Neural cell (in vitro differentiated cells): Measurements from ENCODE around the gene AZI2. TPM values are rescaled to one million over a fixed set of nuclear protein-coding genes. Genes with fewer than 3 reads are reported as not detected.

Source experiments
- H2AFZ ChIP-seq: fragments of 200-600, 300-800 bp; sonication (generic), shearing (Covaris generic); 2 replicates; pipeline ENCODE4 v1.6.0; 2014; ENCODE audit warnings: low read depth, mild to moderate bottlenecking, antibody characterized with exemption, low read length, moderate library complexity
- H3F3A ChIP-seq: fragments of 200-600 bp; shearing (Covaris generic); 2 replicates; pipeline ENCODE4 v1.6.1; 2016; ENCODE audit warnings: mild to moderate bottlenecking, moderate library complexity, mixed read lengths, antibody characterized with exemption, low read length; ENCODE audit not compliant: insufficient read depth, poor library complexity, severe bottlenecking
- H3K27ac ChIP-seq: fragments of 200-600, 300-800 bp; sonication (generic), shearing (Covaris generic); 2 replicates; pipeline ENCODE4 v1.5.1; 2014; ENCODE audit warnings: mild to moderate bottlenecking, low read length, moderate library complexity
- H3K27me3 ChIP-seq: fragments of 300-800, 200-600 bp; sonication (generic), shearing (Covaris generic); 2 replicates; pipeline ENCODE4 v1.6.0; 2014; ENCODE audit warnings: mild to moderate bottlenecking, low read depth, low read length, moderate library complexity; ENCODE audit not compliant: insufficient read depth
- H3K36me3 ChIP-seq: fragments of 300-800, 200-600 bp; sonication (generic), shearing (Covaris generic); 2 replicates; pipeline ENCODE4 v1.5.1; 2014; ENCODE audit warnings: mild to moderate bottlenecking, antibody characterized with exemption, low read length, moderate library complexity; ENCODE audit not compliant: insufficient read depth
- H3K4me2 ChIP-seq: fragments of 300-800, 200-600 bp; sonication (generic), shearing (Covaris generic); 2 replicates; pipeline ENCODE4 v1.6.0; 2014; ENCODE audit warnings: mild to moderate bottlenecking, low read length
- H3K4me3 ChIP-seq: fragments of 300-800, 200-600 bp; sonication (generic), shearing (Covaris generic); 2 replicates; pipeline ENCODE4 v1.5.1; 2014; ENCODE audit warnings: mild to moderate bottlenecking, low read length, moderate library complexity
- H3K79me2 ChIP-seq: fragments of 200-600 bp; shearing (Covaris generic); replicated peaks from 2 replicates; pipeline ENCODE4 v1.6.0; 2014; ENCODE audit warnings: mild to moderate bottlenecking, low read length, moderate library complexity; ENCODE audit not compliant: insufficient read depth
- H3K9ac ChIP-seq: fragments of 300-800, 200-600 bp; sonication (generic), shearing (Covaris generic); 2 replicates; pipeline ENCODE4 v1.6.1; 2016; ENCODE audit warnings: mild to moderate bottlenecking, low read length, mixed read lengths
- H3K9me2 ChIP-seq: fragments of 200-600 bp; shearing (Covaris generic); 2 replicates; pipeline ENCODE4 v1.6.1; 2016; ENCODE audit warnings: mild to moderate bottlenecking, low read length, mixed read lengths; ENCODE audit not compliant: insufficient read depth
- H3K9me3 ChIP-seq: fragments of 200-600, 300-800 bp; sonication (generic), shearing (Covaris generic); 2 replicates; pipeline ENCODE4 v1.6.1; 2016; ENCODE audit warnings: mild to moderate bottlenecking, mixed run types, low read length, moderate library complexity, mixed read lengths
- H4K20me1 ChIP-seq: fragments of 200-600 bp; shearing (Covaris generic); 2 replicates; pipeline ENCODE4 v1.6.1; 2016; ENCODE audit warnings: mild to moderate bottlenecking, mixed run types; ENCODE audit not compliant: insufficient read depth
- EP300 ChIP-seq: fragments of 450-650 bp; conservative IDR thresholded peaks from 2 replicates; pipeline ENCODE4 v1.6.1; 2014; ENCODE audit warnings: antibody characterized with exemption, mild to moderate bottlenecking, moderate library complexity; ENCODE audit not compliant: poor library complexity, severe bottlenecking
- EZH2 ChIP-seq: fragments of 200-600, 300-800 bp; shearing (Covaris generic), sonication (generic); IDR thresholded peaks from 2 replicates; pipeline ENCODE4 v1.6.1; 2014; ENCODE audit warnings: antibody characterized with exemption, low read length, borderline replicate concordance, mild to moderate bottlenecking; ENCODE audit not compliant: insufficient read depth, poor library complexity, severe bottlenecking
- MXI1 ChIP-seq: fragments of 450-650 bp; conservative IDR thresholded peaks from 2 replicates; pipeline ENCODE4 v1.6.1; 2014; ENCODE audit warnings: antibody characterized with exemption, mild to moderate bottlenecking; ENCODE audit not compliant: poor library complexity, severe bottlenecking
- POLR2AphosphoS5 ChIP-seq: IDR thresholded peaks from 2 replicates; pipeline ENCODE4 v1.6.1; 2012
- RAD21 ChIP-seq: fragments of 450-650 bp; conservative IDR thresholded peaks from 2 replicates; pipeline ENCODE4 v1.6.1; 2014; ENCODE audit warnings: antibody characterized with exemption, mild to moderate bottlenecking, moderate library complexity
- SMC3 ChIP-seq: fragments of 450-650 bp; conservative IDR thresholded peaks from 2 replicates; pipeline ENCODE4 v1.6.1; 2014; ENCODE audit warnings: antibody characterized with exemption, mild to moderate bottlenecking, moderate library complexity; ENCODE audit not compliant: poor library complexity
- TAF1 ChIP-seq: IDR thresholded peaks from 2 replicates; pipeline ENCODE4 v1.6.1; 2012; ENCODE audit warnings: low read depth
- polyA plus RNA-seq: library from polyadenylated mRNA; depleted of rRNA; stranded (reverse); fragments of >200 nt; gene quantifications from 2 replicates; pipeline ENCODE4 v1.2.3, GENCODE V29; 2014
- TF ChIP-seq, protein P1 (sequence below): fragments of 450-650 bp; IDR thresholded peaks from 2 replicates; pipeline ENCODE4 v1.5.1; 2014; ENCODE audit warnings: antibody characterized with exemption, mild to moderate bottlenecking, moderate library complexity; ENCODE audit not compliant: poor library complexity, severe bottlenecking
- TF ChIP-seq, protein P2 (sequence below): IDR thresholded peaks from 2 replicates; pipeline ENCODE4 v1.6.1; 2012; ENCODE audit warnings: borderline replicate concordance

AZI2 gene
- polyA plus RNA-seq, 1 donor from 2014 or later = 134 TPM

DNA sequence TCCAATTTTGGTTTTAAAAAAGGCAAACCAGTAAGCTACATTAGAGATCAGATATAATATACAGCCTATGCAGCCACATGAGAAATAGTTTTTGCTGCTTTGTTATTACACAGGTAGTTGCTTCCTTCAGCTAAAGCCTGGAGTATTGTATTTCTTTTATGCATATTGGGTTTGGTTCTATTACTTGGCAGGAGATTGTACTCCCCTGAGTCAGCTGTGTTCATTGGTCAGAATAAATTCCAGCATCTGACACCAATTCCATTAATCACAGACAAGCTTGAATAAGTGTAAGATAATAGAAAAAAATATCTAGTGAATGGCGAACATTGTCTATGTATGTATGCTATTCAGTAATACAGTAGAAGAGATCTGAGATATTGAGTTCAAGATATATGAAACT, 26.2 kb downstream of the AZI2 start:
- Histone ChIP-seq H3K4me3 (no peak overlapping the region), H3K9me3 (no peaks in the 10 kb centered on the region), H3K27ac (no peak overlapping the region), H4K20me1 (no peaks in the 10 kb centered on the region), H2AFZ (no peak overlapping the region), H3F3A (no peaks in the 10 kb centered on the region), H3K27me3 (no peaks in the 10 kb centered on the region), H3K9ac (no peak overlapping the region), H3K36me3 (no peaks in the 10 kb centered on the region), H3K79me2 (no peaks in the 10 kb centered on the region), H3K4me2 (no peak overlapping the region), H3K9me2 (no peaks in the 10 kb centered on the region)
- TF ChIP-seq POLR2AphosphoS5 = no peak
- TF ChIP-seq SMC3 = no peak
- TF ChIP-seq, protein P1, sequence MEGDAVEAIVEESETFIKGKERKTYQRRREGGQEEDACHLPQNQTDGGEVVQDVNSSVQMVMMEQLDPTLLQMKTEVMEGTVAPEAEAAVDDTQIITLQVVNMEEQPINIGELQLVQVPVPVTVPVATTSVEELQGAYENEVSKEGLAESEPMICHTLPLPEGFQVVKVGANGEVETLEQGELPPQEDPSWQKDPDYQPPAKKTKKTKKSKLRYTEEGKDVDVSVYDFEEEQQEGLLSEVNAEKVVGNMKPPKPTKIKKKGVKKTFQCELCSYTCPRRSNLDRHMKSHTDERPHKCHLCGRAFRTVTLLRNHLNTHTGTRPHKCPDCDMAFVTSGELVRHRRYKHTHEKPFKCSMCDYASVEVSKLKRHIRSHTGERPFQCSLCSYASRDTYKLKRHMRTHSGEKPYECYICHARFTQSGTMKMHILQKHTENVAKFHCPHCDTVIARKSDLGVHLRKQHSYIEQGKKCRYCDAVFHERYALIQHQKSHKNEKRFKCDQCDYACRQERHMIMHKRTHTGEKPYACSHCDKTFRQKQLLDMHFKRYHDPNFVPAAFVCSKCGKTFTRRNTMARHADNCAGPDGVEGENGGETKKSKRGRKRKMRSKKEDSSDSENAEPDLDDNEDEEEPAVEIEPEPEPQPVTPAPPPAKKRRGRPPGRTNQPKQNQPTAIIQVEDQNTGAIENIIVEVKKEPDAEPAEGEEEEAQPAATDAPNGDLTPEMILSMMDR = no peak
- TF ChIP-seq MXI1 = no peak
- TF ChIP-seq, protein P2, sequence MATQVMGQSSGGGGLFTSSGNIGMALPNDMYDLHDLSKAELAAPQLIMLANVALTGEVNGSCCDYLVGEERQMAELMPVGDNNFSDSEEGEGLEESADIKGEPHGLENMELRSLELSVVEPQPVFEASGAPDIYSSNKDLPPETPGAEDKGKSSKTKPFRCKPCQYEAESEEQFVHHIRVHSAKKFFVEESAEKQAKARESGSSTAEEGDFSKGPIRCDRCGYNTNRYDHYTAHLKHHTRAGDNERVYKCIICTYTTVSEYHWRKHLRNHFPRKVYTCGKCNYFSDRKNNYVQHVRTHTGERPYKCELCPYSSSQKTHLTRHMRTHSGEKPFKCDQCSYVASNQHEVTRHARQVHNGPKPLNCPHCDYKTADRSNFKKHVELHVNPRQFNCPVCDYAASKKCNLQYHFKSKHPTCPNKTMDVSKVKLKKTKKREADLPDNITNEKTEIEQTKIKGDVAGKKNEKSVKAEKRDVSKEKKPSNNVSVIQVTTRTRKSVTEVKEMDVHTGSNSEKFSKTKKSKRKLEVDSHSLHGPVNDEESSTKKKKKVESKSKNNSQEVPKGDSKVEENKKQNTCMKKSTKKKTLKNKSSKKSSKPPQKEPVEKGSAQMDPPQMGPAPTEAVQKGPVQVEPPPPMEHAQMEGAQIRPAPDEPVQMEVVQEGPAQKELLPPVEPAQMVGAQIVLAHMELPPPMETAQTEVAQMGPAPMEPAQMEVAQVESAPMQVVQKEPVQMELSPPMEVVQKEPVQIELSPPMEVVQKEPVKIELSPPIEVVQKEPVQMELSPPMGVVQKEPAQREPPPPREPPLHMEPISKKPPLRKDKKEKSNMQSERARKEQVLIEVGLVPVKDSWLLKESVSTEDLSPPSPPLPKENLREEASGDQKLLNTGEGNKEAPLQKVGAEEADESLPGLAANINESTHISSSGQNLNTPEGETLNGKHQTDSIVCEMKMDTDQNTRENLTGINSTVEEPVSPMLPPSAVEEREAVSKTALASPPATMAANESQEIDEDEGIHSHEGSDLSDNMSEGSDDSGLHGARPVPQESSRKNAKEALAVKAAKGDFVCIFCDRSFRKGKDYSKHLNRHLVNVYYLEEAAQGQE = no peak
- no peak for TF ChIP-seq RAD21
- TF ChIP-seq EZH2 = no peak
- no peak for TF ChIP-seq TAF1
- TF ChIP-seq EP300 = no peak

DNA sequence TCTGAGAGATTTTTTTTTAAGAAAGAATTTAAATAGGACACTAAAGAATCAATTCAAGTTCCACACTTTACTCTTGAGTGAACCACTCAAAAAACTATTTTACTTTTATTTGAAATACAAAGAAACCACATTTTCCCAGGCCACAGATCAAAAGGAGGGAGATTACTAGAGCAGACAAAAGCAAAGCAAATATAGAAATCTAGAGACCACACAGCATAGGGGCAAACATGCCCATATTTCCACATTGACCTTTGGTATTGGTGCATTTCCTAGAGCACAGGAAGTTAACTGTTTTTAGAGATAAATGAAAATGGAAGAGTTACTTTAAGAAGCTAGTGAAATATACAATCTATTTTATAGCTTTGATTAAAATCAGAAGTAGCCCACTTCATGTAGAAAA, 27.6 kb downstream of the AZI2 start:
- Histone ChIP-seq H3K36me3 (no peaks in the 10 kb centered on the region), H3K4me3 (no peak overlapping the region), H4K20me1 (no peaks in the 10 kb centered on the region), H3F3A (no peaks in the 10 kb centered on the region), H3K9me2 (no peaks in the 10 kb centered on the region), H3K4me2 (no peak overlapping the region), H3K27me3 (no peaks in the 10 kb centered on the region), H2AFZ (no peak overlapping the region), H3K27ac (no peak overlapping the region), H3K9me3 (no peaks in the 10 kb centered on the region), H3K9ac (no peak overlapping the region), H3K79me2 (no peaks in the 10 kb centered on the region)
- TF ChIP-seq EP300 = no peak
- no peak for TF ChIP-seq EZH2
- no peak for TF ChIP-seq SMC3
- no peak for TF ChIP-seq MXI1
- no peak for TF ChIP-seq POLR2AphosphoS5
- TF ChIP-seq, protein P2 = no peak
- no peak for TF ChIP-seq RAD21
- TF ChIP-seq, protein P1 = no peak
- TF ChIP-seq TAF1 = no peak
